ENCODE results near the gene FKTN.
A peak's percentile ranks its signal among the peaks of the same experiment; 100 is the strongest.

The FKTN gene

DNA sequence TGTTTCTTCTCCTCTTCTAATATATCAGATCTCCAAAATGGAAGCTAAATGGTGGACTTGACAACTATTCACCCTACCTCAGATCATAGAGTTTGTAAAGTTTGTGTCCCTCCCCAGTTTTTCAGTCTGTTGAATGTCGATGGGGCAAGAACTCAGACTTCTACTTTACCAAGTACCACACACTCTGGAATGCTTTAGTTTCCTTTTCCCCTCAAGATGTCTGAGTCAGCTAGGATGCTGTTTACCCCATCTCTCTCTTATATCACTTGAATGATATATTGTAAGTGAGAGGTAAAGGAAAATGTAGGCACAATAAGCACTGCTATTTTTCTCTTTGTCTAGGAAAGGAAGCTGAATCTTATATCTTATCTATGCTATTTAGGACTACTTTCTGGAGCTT lies 78.4 kb downstream of the FKTN start:
- no peak for DNase-seq

DNA sequence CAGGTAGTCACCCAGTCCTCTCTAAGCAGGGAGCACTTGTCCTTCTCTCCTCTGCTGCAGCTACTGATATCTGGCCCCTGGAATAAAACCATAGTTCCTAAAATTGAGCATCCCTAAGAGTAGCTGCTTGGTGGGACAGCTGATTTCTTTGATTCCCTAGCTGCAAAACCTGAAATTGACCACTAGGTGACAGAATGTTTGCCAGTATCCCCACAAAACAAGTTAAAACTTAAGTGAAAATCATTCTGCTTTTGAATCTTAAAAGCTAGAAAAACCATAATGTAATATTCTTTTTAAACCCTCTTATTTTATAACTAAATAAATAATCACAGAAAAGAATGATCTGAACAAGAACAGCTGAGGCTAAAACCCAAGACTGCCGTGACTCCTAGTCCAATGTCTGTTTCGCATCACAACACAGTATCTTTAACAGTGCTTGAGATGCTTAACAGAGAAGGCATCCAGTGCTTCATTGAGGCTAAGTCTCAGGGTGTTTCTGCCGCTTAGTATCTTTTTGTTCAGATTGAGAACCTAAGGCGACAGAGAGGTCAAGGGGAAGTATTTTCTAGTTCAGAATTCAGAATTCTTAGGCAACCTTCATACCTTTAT lies 80.0 kb downstream of the FKTN start:
- no peak for DNase-seq

DNA sequence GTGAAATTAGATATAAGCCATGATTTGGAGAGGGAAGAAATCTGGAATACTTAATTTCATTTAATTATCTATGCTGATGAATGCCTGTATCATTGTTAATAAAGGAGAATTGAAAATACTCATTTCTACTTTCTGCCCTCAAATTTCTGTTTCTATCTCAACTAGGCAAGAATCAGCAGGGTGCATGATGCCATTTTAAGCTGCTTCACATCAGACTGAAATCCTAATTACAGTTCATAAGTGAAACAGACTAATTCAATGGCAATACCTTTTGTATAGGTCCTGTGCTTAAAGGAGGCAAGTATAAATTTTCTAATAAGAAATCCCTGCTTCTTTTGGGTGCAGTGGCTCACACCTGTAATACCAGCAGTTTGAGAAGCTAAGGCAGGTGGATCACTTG lies 82.0 kb downstream of the FKTN start:
- no peak for DNase-seq

DNA sequence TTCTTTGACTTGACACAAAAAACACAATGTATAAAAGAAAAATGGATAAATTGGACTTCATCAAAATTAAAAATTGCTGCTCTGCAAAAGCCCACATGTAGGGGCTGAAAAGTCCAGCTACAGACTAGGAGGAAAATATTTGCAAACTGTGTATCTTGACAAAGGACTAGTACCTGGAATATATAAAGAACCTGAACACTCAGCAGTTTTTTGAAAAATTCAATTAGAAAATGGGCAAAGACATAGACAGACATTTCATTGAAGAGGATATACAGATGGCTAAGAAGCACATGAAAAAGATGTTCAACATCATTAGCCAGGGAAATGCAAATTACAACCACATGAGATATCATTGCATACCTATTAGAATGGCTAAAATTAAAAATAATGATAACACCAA lies 85.9 kb downstream of the FKTN start:
- DNase-seq: no peak

DNA sequence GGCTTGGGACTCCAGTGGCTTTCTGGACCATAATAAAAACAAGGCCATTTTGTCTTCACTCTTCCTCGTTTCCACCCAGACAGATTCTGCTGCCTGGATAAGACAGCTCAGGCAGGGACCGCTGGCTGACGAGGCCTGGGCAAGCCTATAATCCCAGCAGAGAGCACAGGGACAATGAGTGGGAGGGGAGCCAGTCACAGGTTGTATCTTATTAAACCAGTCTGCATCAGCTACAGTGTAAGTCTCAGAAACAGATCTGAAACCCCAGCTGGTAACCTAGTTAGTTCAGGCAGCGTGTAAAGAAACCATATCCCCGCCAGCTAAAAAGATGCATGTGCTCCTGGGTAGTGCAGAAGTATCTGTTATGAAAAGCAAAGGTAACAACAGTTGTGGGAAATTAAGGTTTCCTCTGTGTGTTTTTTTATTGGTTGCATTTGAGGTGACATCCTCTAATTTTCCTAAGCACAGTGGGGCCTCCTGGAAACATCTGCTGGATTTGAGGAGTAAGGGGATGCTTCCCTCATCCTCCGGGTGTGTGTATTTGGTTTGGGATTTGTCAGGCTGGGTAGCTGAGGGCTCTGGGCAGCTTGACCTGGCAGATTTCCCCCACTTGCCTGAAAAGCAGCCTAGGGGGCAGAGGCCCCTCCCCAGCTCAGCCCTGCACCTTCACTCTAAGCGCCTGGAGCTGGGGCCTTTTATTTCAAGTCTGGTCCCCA lies 89.1 kb downstream of the FKTN start:
- no peak for DNase-seq

DNA sequence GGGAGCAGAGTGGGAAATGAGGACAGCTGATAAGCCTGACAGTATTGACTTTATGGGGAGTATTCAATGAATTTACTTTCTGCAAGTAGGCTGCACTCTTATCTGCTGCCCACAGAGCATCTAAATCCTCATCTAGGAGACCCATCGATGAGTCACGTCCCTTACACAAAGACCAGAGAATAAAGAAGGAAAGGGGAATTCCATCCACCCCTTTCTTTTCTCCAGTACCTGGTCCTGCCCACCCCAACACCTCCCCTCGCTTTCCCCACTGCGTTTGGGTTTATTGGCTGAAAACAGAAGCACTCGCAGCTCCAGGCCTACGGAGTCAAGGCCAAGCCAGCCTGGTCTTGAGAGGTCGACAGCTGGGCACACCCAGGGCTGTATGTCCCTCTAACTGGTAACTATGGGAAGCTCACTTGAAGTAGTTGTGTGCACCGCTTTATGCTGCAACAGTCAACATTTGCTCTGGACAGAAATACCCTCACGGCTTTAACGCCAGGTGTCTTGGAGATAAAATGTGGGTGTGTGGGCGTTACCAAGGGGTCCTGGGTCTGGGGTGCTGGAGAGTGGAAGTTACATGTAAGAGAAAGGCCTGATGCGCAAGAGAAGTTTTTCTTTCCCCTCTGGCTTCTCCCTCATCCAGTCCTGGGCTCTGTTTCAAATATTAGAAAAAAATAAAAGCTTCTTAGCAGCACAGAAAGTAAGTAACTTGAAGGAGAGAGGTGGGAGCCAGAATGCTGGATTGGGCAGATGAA lies 89.8 kb downstream of the FKTN start:
- peak; percentile 37 for DNase-seq

DNA sequence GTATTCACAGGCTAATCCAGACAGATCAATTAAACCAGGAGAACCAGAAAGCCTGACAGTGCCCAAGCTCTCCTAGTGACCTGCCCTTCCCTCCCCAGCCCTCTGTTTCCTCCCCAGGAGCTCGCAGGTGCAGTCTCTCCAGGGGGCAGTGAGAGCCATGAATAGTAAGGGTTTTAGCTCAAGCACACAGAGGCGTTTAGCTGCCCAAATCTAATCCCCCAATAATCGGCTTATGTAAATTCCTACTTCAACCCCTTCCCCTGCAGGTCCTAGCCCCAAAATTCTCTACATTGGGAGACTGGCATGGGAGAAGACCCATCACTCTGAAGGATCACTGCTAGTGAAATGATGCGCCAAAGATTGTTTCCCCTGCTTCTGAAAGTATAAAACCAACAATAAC lies 93.9 kb downstream of the FKTN start:
- no peak for DNase-seq

DNA sequence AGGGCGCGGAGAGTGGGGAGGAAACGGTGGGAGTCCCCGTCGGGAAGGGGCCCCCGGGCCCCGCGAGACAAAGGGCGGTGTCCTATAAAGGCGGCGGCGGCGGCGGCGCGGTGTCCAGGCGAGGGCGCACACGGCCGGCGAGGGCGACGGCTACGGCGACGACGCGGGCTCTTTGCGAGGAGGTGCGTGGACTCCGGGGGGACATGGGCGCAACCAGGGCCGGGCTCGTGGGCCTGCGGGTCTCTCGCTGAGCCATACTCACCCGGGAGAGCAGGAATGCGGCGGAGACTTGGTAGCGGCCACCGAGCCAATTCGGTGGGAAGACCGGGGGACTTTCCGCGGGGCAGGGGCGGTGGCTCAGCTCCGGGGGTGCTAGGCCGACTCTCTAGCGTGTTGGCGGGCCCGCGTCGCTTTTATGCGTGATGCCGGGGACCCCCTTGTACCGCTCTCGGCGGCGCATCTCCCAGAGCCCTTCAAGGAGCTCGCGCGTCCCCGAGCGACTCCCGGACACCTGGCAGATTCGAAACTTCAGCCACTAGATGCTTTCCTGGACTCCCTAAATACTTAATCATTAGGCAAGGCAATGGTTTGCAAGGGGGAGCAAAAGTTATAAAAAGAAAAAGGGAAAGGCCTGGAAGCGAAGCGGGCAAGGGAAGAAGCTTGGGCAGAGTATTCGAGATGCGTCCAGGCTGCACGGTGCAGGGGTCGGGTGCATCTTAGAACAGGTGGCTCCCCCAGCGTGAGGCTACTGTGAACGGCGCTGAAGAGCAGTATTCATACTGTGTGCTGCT lies 98.4 kb downstream of the FKTN start:
- no peak for DNase-seq

DNA sequence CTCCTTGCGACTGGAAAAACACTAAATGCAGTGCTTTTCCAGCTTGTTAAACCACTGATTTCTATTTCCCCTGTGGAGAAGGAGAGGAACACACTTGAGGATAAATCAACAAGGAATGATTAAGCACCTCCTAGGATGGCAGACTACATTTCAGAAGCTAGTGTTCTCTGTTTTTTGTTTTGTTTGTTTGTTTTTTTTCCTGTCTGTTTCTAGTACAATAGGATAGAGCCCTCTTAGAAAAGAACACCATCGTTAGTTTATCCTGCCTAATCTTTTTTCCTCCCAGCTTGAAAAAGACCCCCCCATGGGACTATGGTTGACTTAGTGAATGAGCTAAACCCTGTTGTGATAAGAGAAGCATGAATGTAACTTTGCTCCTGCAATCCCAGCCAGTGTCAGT lies 100.4 kb downstream of the FKTN start:
- no peak for DNase-seq

DNA sequence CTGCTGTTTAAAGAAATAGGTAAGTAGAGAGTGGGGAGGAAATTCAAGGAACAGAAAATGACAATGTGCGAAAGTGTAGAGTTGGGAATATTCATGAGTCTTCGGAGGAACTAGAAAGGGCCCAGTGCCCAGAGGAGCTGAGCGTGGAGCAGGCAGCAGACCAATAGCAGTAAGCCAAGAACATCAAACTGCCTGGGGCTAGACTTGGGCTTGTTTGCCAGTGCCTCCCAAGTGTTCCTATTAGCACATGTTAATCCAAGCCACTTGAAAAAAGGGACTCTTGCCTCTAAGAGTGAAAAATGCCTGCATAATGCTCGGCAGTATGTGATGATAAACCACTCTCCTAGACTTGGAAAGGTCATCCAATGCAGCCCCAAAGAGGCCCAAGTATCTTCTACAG lies 103.1 kb downstream of the FKTN start:
- no peak for DNase-seq

DNA sequence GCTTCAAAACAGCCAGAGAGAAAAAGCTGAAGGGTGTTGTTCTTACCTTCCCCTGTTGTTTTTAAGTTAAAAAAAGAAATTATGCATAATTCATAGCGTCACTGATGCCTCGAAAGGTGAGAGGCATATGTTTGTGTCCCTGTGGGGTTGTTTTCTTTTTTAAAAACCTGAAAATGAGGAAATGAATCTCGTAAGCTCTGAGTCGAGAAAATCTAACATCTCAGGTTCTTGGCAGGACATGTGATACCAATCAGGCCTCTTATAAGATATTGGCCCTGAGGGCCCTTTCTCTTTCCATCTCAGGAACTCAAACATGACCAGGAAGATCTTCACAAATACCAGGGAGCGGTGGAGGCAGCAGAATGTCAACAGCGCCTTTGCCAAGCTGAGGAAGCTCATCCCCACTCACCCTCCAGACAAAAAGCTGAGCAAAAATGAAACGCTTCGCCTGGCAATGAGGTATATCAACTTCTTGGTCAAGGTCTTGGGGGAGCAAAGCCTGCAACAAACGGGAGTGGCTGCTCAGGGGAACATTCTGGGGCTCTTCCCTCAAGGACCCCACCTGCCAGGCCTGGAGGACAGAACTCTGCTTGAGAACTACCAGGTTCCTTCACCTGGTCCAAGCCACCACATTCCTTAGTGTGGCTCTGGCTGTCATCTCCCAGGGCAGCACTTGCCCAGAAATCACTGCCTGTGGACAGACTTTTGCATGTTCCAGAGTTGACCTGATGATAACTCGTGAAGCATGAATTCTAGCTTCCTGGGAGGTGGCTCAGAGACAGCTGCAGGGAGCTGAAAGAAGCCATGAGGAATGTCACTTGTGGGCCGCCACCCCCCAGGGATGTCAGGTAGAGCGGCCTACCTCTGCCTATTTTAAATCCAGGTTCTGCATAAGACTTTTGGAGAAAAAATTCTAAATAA lies 104.5 kb downstream of the FKTN start, which contains the start of gene TAL2:
Gene TAL2 (plus strand): TSS at position 274 of the 921 bp plus-strand sequence. CDS start 40 bp downstream, at position 314.
- no peak for DNase-seq

DNA sequence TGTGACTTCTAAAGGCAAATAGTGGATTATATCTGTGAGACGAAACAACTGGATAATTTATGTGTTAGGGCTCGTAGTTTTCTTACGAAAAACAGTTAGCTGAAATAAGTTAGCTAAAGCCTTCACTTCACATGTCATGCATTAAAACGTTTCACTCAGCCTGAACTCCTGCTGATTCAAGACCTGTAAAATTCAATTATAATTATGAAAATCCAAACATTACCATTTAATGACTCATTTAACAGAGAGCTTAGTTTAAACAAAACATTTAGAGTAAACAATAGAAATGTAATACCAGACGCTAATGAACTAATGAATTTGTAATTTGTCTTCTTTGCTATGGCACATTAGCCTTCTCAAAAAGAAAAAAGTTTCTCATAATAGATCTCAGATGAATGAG lies 106.0 kb downstream of the FKTN start:
- DNase-seq: no peak

DNA sequence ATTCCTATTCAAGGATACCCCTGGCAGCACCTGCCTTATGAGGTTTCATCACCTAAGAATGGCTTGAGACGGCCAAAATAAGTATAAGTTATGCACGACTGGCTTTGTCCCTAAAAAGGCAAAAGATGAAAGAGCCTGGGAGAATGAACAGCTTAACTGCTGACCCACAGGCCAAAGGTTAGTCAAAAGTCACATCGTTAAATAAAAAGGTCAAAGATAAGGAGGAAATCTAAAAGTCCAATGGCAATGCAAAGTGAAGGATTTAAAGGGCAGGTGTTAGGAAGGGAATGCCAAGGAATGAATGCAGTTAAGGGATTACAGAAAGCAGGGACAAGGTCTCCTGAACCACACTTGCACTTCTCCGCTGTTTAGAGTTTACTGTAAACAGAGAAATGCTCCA lies 109.9 kb downstream of the FKTN start:
- DNase-seq: no peak

DNA sequence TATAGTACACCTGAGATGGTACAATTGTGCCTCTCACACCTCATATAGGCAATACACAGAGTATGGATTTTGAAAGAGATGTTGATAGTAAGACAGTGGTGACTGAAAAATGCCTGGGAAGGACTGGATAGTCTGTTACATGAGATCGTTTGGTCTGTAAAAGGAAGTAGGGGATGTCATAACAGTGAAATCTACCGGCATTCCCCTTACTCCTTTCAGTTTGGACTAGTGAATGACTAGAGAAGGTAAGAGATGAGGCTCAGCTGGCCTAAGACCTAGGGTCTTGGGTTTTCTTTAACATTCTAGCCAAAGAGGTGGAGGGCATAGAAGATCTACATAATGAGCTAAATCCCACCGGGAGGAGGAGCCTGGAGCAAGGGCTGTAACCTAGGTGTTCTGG lies 112.4 kb downstream of the FKTN start:
- no peak for DNase-seq

DNA sequence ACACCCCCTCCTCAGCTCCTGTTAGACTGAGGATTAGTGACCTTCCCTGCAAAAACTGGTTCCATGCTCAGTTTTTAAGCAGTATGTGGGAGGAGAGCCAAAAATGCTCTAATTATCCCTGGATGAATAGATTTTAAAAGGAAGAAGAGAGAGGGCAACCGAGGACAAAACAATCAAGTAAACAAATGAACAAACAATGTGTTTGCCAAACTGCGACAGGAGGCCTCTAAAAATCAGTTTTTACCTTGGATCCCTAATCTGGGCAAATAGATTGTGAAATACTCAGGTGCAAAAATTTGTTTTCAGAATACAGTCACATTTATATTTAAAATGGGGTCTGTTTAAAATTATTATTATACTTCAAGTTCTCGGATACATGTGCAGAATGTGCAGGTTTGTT lies 112.8 kb downstream of the FKTN start:
- no peak for DNase-seq

DNA sequence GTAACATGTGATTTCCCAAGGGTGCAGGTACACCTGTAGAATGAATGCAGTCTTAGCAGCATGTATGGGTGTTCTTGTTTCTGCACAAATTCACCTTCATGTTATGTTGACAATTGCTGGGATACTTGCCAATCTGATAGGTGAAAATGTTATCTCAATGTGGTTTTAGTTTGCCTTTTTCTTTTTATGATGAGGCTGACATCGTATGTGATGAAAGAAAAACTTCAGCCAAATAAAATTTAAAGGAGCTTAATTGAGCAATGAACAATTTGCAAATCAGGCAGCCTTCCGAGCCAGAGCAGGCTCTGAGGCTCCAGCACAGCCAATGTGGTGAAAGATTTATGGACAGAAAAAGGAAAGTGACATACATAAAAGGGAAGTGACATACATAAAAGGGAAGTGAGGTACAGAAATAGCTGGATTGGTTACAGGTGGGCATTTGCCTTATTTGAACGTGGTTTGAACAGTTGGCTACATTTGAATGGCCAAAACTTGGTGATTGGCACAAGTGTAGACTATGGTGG lies 114.8 kb downstream of the FKTN start:
- no peak for DNase-seq

DNA sequence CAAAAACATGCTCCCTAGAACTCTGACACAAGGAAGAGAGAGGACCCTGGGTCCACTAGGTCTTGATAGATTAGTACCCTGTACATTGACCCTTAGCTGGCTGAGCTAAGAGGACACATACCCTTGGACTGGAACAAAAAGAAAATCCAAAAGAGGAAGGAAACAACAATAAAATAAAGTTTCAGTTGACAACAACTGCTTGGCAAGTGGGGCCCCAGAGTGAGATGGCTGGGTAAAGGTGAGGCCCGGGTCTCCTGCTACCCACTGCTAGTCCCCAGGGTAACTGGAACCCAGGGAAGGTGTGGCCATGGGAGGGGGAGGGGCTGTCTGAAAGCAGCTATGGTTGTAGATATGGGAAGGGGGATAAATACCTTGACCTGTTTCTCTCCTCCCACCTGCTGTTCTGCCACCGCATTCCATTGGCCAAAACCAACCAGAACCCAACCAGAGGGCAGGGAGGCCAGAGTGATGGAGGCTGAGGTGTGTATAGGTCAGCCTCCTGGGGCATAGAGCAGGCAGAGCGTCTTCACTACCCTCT lies 116.0 kb downstream of the FKTN start:
- DNase-seq: no peak

DNA sequence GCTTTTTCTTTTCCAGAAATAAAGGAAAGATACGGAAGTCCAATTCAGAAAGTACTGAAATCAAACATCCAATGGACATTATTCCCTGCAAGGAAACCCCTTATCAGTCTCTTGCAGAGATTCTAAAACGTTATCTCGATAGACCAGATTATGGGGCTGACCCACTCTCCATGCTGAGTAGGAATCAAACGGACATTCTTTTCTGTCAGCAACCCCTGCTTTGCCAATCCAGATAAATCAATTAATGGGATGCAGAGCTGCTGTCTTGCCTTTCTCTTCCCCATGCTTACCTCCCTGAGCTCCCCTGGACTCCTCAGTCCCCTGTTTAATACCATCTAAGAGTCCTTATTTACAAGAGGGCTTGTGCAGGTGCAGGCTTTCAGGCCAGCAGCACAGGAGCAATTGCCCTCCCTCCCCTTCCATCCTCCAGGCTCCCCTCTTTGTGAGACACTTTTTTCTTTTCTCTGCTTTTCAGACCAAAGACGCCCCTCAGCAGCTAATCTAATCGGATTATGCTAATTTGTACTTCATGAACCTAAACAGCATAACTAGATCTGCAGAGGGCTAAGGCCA lies 118.5 kb downstream of the FKTN start:
- peak; percentile 27 for DNase-seq

DNA sequence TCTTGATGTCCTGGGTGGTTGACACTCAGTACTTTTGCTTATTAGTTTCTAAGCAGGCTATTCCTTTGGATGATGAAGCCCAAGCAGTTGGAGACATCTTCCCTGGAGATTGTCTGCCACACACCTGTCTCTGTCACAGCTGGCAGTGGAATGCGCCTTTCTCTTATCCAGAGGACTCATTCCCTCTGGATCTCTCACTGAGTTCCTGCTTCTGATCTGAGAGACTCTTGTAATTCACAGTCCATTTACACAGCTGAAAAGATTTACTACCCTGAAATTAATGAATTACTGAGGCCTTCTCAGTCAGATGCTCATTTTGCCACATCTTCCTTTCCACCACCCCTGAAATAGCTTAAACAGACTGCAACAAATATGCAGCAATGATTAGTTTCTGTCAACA lies 120.2 kb downstream of the FKTN start:
- DNase-seq: no peak

DNA sequence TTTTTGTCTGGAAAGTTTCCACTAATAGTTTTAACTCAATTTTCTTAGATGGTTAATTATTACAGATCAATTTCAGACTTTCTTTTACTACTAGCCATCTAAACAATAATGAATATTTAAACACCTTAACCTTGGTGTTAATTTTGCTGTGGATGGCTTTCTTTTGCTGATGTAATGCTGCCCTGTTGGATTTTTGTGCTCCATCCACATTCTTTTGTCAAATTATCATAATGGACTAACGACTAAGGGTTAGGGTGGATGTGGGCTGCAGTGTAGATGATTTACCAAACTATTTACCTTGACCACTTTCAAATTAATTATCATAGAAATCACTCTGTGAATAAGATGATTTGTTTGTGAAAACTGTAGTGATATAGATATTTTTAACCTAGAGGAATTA lies 120.8 kb downstream of the FKTN start:
- DNase-seq: no peak
